HG02870 (cell line): ENCODE data around the gene PGA4.
"Not testable (repeated sequence)": the region's sequence is repeated elsewhere in the genome, so short reads cannot be mapped to it uniquely, and the experiment has no call there.

ENCODE experiments used
- ATAC-seq: cut with Tn5 transposase; IDR thresholded peaks from one replicate; pipeline ENCODE4 v1.9.1; 2021; ENCODE audit warnings: mild to moderate bottlenecking, moderate library complexity; ENCODE audit not compliant: unreplicated experiment

Gene PGA4

DNA sequence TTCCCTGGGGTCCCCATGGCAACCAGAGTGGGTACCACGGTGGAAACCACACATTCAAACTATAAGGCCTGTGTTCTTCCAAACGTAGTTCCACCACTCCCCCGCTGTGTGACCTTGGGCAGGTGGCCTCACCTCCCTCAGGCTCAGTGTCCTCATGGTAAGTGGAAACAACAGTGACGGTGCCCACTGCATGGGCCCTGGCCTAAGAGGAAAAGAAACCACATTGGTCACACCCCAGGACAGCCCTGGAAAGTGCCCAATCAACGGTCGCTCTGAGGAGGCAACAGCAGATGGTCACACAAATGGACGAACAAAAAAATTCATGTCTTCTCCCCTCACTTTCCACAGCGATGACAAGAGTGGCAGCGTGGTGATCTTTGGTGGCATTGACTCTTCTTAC, 25.9 kb downstream of the PGA4 start:
- not testable (repeated sequence) for ATAC-seq

- ATAC-seq: not testable (repeated sequence)
Measured at GRCh38 chr11:61249201-61249600, 27.1 kb downstream of the PGA4 start.

- not testable (repeated sequence) for ATAC-seq
Measured at GRCh38 chr11:61250796-61251765, 28.9 kb downstream of the PGA4 start.

- ATAC-seq: peak; percentile 46
Measured at GRCh38 chr11:61252332-61252731, 30.2 kb downstream of the PGA4 start.

- ATAC-seq: peak; percentile 74
Measured at GRCh38 chr11:61254403-61255025, 32.4 kb downstream of the PGA4 start.

- ATAC-seq: no peak
Measured at GRCh38 chr11:61256710-61257482, 34.7 kb downstream of the PGA4 start.

GRCh38 chr11:61258546-61258945, 36.4 kb downstream of the PGA4 start:
- ATAC-seq: no peak

GRCh38 chr11:61259363-61259762, 37.2 kb downstream of the PGA4 start:
- no peak for ATAC-seq

DNA sequence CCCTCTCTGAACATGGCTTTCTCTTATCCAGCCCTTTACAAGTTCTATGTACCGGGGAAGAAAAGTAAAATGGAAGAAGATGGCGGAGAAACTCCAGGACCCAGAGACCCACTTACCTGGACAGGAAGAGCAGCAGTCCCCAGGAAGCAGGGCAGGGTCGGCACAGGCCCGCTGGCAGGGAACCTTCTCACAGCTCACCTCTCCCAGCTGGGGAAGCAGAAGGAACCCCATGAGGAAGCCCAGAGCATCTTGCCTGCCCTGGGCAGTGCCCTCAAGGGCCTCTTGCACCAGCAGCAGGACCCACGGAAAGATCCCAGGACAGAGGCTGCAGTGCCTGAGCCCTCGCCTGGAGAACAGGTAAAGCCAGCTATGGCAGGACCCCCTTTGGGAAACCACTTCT, 42.2 kb downstream of the PGA4 start:
- ATAC-seq: no peak

GRCh38 chr11:61264795-61265194, 42.6 kb downstream of the PGA4 start:
- no peak for ATAC-seq

DNA sequence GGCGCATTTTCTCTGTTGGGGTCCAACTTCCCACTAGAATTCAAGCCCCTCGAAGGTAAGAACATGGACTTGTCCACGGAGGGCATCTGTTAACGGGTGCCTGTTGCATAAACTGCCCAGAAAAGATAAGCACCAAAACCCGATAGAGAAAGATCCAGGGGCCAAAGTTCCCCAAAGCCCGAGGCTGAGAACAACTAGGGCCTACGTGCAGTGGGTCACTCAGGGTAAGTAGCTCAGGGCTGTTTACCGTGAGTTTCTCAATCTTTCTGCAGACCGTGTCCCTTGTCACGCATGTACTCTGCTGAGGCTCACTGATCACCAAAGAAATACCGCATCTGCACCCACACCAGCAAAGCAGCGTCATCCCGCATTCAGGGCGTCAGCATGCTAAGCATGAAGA, 43.2 kb downstream of the PGA4 start:
- no peak for ATAC-seq

GRCh38 chr11:61266602-61267001, 44.5 kb downstream of the PGA4 start:
- ATAC-seq: no peak

GRCh38 chr11:61267437-61267841, 45.3 kb downstream of the PGA4 start:
- no peak for ATAC-seq

DNA sequence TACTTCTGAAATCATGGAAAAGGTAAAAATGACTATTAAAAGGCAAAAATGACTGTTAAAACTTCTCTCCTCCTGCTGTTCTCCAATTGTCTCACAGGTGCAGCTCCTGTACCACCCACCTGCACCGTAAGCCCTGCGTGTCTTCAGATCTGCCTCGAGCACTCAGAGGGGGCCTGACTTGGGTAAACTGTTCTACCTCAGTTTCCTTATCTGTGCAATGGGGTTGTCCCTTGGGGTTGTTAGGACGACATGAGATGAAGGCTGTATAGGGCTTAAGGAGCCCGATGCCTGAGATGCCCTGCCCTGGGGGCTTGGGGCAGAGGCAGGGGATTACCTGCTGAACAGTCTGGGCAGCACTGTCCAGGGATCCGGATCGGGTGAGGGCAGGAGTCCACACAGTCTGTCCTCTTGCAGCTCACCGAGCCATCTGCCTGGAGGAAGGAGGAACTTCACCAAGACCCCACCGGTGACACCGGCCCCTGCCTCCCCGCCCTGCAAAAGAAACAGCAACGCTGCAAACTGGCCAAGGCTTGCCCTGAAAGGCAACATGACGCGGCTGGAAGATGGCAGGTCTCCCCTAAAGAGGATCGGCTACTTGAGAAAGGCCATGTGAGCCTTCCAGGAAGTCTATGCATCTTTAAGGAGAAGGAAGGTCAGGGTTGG, 46.6 kb downstream of the PGA4 start:
- no peak for ATAC-seq

DNA sequence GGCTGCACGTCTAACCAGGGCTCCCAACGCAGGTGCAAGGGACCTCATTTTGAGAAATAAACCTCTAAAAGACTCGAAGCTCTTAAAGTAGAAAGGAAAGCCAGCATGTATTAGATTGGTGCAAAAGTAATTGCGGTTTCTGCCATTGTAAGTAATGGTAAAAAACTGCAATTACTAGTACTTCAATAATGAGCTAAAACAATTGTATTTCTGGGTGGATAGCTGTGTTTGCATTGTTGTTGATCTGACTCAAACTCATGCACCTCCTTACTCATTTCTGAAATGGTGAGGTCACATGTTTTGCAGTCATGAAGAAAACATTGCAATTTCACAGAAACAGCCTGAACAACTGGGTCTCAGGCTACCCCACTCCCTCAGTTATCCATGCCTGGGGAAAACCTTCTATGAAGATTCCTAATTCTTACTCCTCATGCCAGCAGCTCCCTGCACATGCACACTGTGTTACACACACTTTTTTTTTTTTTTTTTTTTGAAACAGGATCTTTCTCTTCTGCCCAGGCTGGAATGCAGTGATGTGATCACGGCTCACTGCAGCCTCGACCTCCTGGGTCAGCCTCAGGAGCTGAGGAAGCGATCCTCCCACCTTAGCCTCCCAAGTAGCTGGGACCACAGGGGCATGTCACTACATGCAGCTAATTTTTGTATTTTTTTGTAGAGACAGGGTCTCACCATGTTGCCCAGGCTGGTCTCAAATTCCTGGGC, 48.4 kb downstream of the PGA4 start:
- ATAC-seq: no peak

- ATAC-seq: no peak
Measured at GRCh38 chr11:61272731-61273130, 50.6 kb downstream of the PGA4 start.

- ATAC-seq: no peak
Measured at GRCh38 chr11:61273178-61274078, 51.3 kb downstream of the PGA4 start.

- no peak for ATAC-seq
Measured at GRCh38 chr11:61274084-61274483, 51.9 kb downstream of the PGA4 start.

DNA sequence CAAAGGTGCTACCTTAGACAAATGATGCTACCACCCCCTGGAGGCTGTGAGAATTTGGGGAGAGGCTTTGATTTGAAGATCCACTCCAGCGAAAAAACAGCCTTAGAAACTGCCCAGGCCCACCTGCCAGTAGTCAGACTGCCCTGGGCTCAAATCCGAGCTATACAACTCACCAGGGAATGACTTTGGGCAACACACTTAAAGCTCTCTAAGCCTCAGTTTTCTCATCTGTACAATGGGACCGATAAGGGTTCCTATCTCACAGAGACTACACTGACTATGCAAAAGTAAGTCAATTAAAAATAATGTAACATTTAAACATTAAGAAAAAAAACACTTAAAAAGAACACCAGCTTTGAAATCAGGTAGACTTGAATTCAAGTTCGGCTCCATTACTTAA, 53.0 kb downstream of the PGA4 start:
- no peak for ATAC-seq
